OCI-LY3 (cell line): ENCODE results near the gene TMEM250.

ENCODE experiments used
- CTCF ChIP-seq: fragments of 200-600, 300-600 bp; sonication (generic); IDR thresholded peaks from 2 replicates; pipeline ENCODE4 v1.5.1; 2014; ENCODE audit warnings: antibody characterized with exemption, low read length, low read depth
- EZH2phosphoT487 ChIP-seq: fragments of 200-600 bp; shearing (Covaris generic); IDR thresholded peaks from 2 replicates; pipeline ENCODE4 v1.6.1; 2018; ENCODE audit warnings: antibody characterized with exemption, mixed run types, low read depth

GRCh38 chr9:136118320-136119060 lies at the start of gene TMEM250:
- no peak for TF ChIP-seq CTCF
- TF ChIP-seq EZH2phosphoT487, result no peak
